HG03095 (cell line): ENCODE measurements around the gene AFAP1.

ENCODE experiments used
- ATAC-seq: cut with Tn5 transposase; IDR thresholded peaks from one replicate; pipeline ENCODE4 v1.9.1; 2021; ENCODE audit warnings: moderate library complexity; ENCODE audit not compliant: unreplicated experiment

The AFAP1 gene

GRCh38 chr4:7708981-7709380, 230.7 kb downstream of the AFAP1 start:
- ATAC-seq = no peak
